ENCODE measurements around the gene UXT. TPM values are rescaled to one million over a fixed set of nuclear protein-coding genes. Genes with fewer than 3 reads are reported as not detected.
A peak's percentile ranks its signal among the peaks of the same experiment; 100 is the strongest.

UXT gene
- total RNA-seq, 1 experiment from 2014 or later, result 68.6 TPM

DNA sequence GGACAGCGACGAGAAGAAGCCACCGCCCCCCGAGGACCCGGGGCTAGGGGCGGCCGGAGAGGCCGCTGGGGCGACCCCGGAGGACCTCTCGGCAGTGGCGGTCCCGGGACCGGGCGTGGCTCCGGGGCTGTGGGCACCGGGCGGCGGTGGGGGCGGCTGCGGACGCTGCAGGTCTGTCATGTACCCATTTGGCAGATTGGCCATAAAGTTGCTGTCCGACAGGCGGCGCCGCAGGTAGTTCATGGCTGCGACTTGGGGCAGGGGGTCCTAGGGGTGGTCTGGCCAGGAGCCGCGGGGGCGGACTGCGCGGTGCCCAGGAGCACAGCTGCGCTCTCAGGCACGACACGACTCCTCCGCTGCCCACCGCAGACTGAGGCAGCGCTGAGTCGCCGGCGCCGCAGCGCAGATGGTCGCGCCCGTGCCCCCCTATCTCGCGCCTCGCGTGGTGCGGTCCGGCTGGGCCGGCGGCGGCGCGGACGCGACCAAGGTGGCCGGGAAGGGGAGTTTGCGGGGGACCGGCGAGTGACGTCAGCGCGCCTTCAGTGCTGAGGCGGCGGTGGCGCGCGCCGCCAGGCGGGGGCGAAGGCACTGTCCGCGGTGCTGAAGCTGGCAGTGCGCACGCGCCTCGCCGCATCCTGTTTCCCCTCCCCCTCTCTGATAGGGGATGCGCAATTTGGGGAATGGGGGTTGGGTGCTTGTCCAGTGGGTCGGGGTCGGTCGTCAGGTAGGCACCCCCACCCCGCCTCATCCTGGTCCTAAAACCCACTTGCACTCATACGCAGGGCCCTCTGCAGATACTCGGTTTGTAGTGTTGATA, 39.3 kb downstream of the UXT start, which contains the start of gene SYN1 (continued):
- TF ChIP-seq NFE2L1 (CRISPR knock-in tag; IDR thresholded peaks at IDR 0.05), result peak; percentile 86; the same call in 1 of the 2 replicates
- TF ChIP-seq, protein P1, sequence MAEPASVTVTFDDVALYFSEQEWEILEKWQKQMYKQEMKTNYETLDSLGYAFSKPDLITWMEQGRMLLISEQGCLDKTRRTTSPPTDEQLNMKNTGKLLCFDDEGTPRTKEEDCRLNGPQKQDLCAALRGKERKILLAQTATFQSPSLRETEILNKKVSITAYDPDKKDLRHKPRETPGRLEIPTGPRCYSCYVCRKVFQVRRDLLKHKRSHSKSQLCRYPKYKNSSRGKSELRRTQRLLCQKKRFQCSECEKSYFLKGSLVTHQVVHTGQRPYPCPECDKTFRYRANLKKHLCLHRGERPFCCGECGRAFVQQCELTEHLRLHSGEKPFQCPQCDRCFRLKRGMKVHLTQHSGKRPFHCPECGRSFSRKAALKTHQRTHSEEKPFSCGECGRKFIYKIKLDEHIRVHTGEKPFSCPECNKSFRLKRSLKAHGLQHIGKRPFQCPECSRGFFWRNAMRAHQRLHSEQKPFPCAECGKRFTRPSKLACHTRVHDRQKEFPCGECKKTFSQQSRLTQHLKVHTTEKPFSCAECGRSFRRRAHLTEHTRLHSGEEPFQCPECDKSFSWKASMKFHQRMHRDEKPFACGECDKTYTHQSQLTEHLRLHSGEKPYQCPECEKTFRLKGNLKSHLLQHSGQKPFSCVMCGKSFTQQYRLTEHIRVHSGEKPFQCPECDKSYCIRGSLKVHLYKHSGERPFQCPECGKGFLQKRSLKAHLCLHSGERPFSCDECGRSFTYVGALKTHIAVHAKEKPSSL (CRISPR knock-in tag; conservative IDR thresholded peaks at IDR 0.05), result no peak
- TF ChIP-seq, protein P2, sequence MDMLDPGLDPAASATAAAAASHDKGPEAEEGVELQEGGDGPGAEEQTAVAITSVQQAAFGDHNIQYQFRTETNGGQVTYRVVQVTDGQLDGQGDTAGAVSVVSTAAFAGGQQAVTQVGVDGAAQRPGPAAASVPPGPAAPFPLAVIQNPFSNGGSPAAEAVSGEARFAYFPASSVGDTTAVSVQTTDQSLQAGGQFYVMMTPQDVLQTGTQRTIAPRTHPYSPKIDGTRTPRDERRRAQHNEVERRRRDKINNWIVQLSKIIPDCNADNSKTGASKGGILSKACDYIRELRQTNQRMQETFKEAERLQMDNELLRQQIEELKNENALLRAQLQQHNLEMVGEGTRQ (CRISPR knock-in tag; IDR thresholded peaks at IDR 0.05), result no peak
- TF ChIP-seq, protein P3, sequence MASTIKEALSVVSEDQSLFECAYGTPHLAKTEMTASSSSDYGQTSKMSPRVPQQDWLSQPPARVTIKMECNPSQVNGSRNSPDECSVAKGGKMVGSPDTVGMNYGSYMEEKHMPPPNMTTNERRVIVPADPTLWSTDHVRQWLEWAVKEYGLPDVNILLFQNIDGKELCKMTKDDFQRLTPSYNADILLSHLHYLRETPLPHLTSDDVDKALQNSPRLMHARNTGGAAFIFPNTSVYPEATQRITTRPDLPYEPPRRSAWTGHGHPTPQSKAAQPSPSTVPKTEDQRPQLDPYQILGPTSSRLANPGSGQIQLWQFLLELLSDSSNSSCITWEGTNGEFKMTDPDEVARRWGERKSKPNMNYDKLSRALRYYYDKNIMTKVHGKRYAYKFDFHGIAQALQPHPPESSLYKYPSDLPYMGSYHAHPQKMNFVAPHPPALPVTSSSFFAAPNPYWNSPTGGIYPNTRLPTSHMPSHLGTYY (CRISPR knock-in tag; IDR thresholded peaks at IDR 0.05), result no peak
- TF ChIP-seq MYBL2 (CRISPR knock-in tag; IDR thresholded peaks at IDR 0.05), result peak; percentile 75; the same call in 1 of the 2 replicates
- TF ChIP-seq, protein P4, sequence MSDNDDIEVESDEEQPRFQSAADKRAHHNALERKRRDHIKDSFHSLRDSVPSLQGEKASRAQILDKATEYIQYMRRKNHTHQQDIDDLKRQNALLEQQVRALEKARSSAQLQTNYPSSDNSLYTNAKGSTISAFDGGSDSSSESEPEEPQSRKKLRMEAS (CRISPR knock-in tag; IDR thresholded peaks at IDR 0.05), result peak; percentile 58; the same call in 1 of the 2 replicates
- TF ChIP-seq, protein P5, sequence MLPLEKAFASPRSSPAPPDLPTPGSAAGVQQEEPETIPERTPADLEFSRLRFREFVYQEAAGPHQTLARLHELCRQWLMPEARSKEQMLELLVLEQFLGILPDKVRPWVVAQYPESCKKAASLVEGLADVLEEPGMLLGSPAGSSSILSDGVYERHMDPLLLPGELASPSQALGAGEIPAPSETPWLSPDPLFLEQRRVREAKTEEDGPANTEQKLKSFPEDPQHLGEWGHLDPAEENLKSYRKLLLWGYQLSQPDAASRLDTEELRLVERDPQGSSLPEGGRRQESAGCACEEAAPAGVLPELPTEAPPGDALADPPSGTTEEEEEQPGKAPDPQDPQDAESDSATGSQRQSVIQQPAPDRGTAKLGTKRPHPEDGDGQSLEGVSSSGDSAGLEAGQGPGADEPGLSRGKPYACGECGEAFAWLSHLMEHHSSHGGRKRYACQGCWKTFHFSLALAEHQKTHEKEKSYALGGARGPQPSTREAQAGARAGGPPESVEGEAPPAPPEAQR (CRISPR knock-in tag; IDR thresholded peaks at IDR 0.05), result no peak
- TF ChIP-seq ZNF219 (CRISPR knock-in tag; IDR thresholded peaks at IDR 0.05; ENCODE audit: borderline replicate concordance), result no peak
- TF ChIP-seq TP53 (CRISPR knock-in tag; IDR thresholded peaks at IDR 0.05), result no peak
- peak; percentile 96 for TF ChIP-seq ZBTB21 (CRISPR knock-in tag; IDR thresholded peaks at IDR 0.05; ENCODE audit: borderline replicate concordance)
- TF ChIP-seq ZNF396 (CRISPR knock-in tag; IDR thresholded peaks at IDR 0.05; ENCODE audit: borderline replicate concordance), result no peak
- TF ChIP-seq FOXK1 (CRISPR knock-in tag; IDR thresholded peaks at IDR 0.05), result peak; percentile 94
- TF ChIP-seq, protein P6, sequence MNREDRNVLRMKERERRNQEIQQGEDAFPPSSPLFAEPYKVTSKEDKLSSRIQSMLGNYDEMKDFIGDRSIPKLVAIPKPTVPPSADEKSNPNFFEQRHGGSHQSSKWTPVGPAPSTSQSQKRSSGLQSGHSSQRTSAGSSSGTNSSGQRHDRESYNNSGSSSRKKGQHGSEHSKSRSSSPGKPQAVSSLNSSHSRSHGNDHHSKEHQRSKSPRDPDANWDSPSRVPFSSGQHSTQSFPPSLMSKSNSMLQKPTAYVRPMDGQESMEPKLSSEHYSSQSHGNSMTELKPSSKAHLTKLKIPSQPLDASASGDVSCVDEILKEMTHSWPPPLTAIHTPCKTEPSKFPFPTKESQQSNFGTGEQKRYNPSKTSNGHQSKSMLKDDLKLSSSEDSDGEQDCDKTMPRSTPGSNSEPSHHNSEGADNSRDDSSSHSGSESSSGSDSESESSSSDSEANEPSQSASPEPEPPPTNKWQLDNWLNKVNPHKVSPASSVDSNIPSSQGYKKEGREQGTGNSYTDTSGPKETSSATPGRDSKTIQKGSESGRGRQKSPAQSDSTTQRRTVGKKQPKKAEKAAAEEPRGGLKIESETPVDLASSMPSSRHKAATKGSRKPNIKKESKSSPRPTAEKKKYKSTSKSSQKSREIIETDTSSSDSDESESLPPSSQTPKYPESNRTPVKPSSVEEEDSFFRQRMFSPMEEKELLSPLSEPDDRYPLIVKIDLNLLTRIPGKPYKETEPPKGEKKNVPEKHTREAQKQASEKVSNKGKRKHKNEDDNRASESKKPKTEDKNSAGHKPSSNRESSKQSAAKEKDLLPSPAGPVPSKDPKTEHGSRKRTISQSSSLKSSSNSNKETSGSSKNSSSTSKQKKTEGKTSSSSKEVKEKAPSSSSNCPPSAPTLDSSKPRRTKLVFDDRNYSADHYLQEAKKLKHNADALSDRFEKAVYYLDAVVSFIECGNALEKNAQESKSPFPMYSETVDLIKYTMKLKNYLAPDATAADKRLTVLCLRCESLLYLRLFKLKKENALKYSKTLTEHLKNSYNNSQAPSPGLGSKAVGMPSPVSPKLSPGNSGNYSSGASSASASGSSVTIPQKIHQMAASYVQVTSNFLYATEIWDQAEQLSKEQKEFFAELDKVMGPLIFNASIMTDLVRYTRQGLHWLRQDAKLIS (CRISPR knock-in tag; IDR thresholded peaks at IDR 0.05; ENCODE audit: borderline replicate concordance), result no peak
- TF ChIP-seq, protein P7, sequence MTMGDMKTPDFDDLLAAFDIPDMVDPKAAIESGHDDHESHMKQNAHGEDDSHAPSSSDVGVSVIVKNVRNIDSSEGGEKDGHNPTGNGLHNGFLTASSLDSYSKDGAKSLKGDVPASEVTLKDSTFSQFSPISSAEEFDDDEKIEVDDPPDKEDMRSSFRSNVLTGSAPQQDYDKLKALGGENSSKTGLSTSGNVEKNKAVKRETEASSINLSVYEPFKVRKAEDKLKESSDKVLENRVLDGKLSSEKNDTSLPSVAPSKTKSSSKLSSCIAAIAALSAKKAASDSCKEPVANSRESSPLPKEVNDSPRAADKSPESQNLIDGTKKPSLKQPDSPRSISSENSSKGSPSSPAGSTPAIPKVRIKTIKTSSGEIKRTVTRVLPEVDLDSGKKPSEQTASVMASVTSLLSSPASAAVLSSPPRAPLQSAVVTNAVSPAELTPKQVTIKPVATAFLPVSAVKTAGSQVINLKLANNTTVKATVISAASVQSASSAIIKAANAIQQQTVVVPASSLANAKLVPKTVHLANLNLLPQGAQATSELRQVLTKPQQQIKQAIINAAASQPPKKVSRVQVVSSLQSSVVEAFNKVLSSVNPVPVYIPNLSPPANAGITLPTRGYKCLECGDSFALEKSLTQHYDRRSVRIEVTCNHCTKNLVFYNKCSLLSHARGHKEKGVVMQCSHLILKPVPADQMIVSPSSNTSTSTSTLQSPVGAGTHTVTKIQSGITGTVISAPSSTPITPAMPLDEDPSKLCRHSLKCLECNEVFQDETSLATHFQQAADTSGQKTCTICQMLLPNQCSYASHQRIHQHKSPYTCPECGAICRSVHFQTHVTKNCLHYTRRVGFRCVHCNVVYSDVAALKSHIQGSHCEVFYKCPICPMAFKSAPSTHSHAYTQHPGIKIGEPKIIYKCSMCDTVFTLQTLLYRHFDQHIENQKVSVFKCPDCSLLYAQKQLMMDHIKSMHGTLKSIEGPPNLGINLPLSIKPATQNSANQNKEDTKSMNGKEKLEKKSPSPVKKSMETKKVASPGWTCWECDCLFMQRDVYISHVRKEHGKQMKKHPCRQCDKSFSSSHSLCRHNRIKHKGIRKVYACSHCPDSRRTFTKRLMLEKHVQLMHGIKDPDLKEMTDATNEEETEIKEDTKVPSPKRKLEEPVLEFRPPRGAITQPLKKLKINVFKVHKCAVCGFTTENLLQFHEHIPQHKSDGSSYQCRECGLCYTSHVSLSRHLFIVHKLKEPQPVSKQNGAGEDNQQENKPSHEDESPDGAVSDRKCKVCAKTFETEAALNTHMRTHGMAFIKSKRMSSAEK (CRISPR knock-in tag; IDR thresholded peaks at IDR 0.05; ENCODE audit: borderline replicate concordance), result no peak
- TF ChIP-seq, protein P8, sequence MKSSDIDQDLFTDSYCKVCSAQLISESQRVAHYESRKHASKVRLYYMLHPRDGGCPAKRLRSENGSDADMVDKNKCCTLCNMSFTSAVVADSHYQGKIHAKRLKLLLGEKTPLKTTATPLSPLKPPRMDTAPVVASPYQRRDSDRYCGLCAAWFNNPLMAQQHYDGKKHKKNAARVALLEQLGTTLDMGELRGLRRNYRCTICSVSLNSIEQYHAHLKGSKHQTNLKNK (CRISPR knock-in tag; IDR thresholded peaks at IDR 0.05), result no peak
- TF ChIP-seq GABPB1 (CRISPR knock-in tag; IDR thresholded peaks at IDR 0.05), result no peak
- no peak for TF ChIP-seq ELF4 (CRISPR knock-in tag; IDR thresholded peaks at IDR 0.05; ENCODE audit: low read depth)
- TF ChIP-seq ZNF263 (CRISPR knock-in tag; IDR thresholded peaks at IDR 0.05; ENCODE audit: low read depth), result no peak
- no peak for TF ChIP-seq IRF2 (CRISPR knock-in tag; IDR thresholded peaks at IDR 0.05; ENCODE audit: borderline replicate concordance, low read depth)
- peak; percentile 79; the same call in 1 of the 2 replicates for TF ChIP-seq TCF7 (CRISPR knock-in tag; IDR thresholded peaks at IDR 0.05; ENCODE audit: low read depth)
- 0 out of 2 replicates have a peak, but pooled peaks have one; percentile 51 for TF ChIP-seq JUN (CRISPR knock-in tag; IDR thresholded peaks at IDR 0.05)
- TF ChIP-seq ATF3 (CRISPR knock-in tag; conservative IDR thresholded peaks at IDR 0.05), result no peak
- TF ChIP-seq RELA (CRISPR knock-in tag; IDR thresholded peaks at IDR 0.05; ENCODE audit: borderline replicate concordance), result no peak

Data from WTC11 (cell line).